ENCODE results near the gene CCT8.
A peak's percentile ranks its signal among the peaks of the same experiment; 100 is the strongest.
"Not testable (repeated sequence)": the region's sequence is repeated elsewhere in the genome, so short reads cannot be mapped to it uniquely, and the experiment has no call there.

Gene CCT8

DNA sequence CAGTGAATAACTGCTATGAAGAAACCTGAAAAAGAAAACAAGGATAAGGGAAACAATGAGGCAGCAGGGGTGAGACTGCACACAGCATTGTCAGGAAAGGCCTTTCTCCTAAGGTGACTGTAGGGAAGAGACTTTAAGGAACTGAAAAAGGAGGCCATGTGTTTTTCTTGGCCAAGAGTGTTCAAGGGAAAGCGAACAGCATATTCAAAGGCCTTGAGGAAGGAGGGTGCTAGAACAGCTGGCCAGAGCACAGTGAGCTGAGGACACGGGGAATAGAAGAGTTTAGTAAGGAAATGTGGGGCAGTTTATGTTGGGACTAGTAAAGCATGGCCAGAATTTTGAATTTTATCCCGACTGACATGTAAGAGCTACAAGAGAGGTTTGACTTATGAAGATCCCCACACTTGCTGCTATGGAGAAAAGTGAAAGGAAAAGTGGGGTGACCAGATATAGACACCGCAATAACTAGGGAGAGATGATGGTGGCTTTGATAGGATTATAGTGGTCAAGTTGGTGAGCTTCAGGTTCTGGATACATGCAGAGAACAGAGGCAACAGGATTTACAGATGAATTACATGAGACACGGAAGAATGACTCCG, 55.7 kb downstream of the CCT8 start:
- H3K4me3 ChIP-seq (ENCODE audit: low read depth, low read length) = peak overlapping the region; percentile 79
- TF ChIP-seq MAX (IDR thresholded peaks at IDR 0.05; ENCODE audit: low read depth, low read length) (no peak), CTCF (IDR thresholded peaks at IDR 0.05; ENCODE audit: low read depth, low read length) (no peak), MYC (IDR thresholded peaks at IDR 0.05; ENCODE audit: low read depth, low read length) (no peak), POLR2A (IDR thresholded peaks at IDR 0.05; ENCODE audit: extremely low read depth, insufficient read length) (no peak)
- peak; percentile 42 for DNase-seq (ENCODE audit: low read depth)

DNA sequence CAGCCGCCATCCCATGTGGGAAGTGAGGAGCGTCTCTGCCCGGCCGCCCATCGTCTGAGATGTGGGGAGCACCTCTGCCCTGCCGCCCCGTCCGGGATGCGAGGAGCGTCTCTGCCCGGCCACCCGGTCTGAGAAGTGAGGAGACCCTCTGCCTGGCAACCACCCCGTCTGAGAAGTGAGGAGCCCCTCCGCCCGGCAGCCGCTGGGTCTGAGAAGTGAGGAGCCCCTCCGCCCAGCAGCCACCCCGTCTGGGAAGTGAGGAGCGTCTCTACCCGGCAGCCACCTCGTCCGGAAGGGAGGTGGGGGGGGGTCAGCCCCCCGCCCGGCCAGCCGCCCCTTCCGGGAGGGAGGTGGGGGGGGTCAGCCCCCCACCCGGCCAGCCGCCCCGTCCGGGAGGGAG, 62.2 kb downstream of the CCT8 start:
- not testable (repeated sequence) for DNase-seq (ENCODE audit: low read depth); H3K4me3 ChIP-seq (ENCODE audit: low read depth, low read length)

- H3K4me3 ChIP-seq (ENCODE audit: low read depth, low read length) = no peak overlapping the region
- TF ChIP-seq MAX (IDR thresholded peaks at IDR 0.05; ENCODE audit: low read depth, low read length) = no peak
- no peak for TF ChIP-seq POLR2A (IDR thresholded peaks at IDR 0.05; ENCODE audit: extremely low read depth, insufficient read length)
- DNase-seq (ENCODE audit: low read depth) = no peak
Observed at GRCh38 chr21:29008367-29008766, 65.1 kb downstream of the CCT8 start.

GRCh38 chr21:29007810-29008209, 65.6 kb downstream of the CCT8 start:
- TF ChIP-seq CTCF (IDR thresholded peaks at IDR 0.05; ENCODE audit: low read depth, low read length) (no peak), MYC (IDR thresholded peaks at IDR 0.05; ENCODE audit: low read depth, low read length) (no peak), POLR2A (IDR thresholded peaks at IDR 0.05; ENCODE audit: extremely low read depth, insufficient read length) (no peak), MAX (IDR thresholded peaks at IDR 0.05; ENCODE audit: low read depth, low read length) (no peak)
- no peak for DNase-seq (ENCODE audit: low read depth)
- no peak overlapping the region for H3K4me3 ChIP-seq (ENCODE audit: low read depth, low read length)

DNA sequence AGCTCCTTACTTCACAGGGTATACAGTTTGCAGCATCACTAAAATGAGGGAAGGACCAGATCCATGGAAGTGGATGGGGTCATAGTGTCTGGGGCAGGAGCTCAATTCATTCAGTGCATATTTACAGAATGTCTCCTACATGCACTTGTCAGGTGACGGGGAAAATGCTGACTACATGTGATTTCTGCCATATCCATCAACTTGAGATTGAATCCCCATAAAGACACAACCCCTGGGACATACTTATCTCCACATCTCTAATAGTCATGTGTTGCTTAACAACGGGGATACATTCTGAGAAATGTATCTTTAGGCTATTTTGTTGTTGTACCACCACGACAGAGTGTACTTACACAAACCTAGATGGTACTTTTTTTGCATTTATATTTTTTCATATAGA, 66.3 kb downstream of the CCT8 start:
- DNase-seq (ENCODE audit: low read depth) = no peak
- no peak overlapping the region for H3K4me3 ChIP-seq (ENCODE audit: low read depth, low read length)
- TF ChIP-seq MAX (IDR thresholded peaks at IDR 0.05; ENCODE audit: low read depth, low read length) (no peak), CTCF (IDR thresholded peaks at IDR 0.05; ENCODE audit: low read depth, low read length) (no peak), POLR2A (IDR thresholded peaks at IDR 0.05; ENCODE audit: extremely low read depth, insufficient read length) (no peak), MYC (IDR thresholded peaks at IDR 0.05; ENCODE audit: low read depth, low read length) (no peak)

Data from NB4 (cell line).